HG03460 (cell line): ENCODE results near the gene MYEOV.

ENCODE experiments used
- ATAC-seq: cut with Tn5 transposase; IDR thresholded peaks from one replicate; pipeline ENCODE4 v1.9.1; 2021; ENCODE audit not compliant: unreplicated experiment

The MYEOV gene

GRCh38 chr11:69301081-69301454, 7.1 kb downstream of the MYEOV start:
- no peak for ATAC-seq

DNA sequence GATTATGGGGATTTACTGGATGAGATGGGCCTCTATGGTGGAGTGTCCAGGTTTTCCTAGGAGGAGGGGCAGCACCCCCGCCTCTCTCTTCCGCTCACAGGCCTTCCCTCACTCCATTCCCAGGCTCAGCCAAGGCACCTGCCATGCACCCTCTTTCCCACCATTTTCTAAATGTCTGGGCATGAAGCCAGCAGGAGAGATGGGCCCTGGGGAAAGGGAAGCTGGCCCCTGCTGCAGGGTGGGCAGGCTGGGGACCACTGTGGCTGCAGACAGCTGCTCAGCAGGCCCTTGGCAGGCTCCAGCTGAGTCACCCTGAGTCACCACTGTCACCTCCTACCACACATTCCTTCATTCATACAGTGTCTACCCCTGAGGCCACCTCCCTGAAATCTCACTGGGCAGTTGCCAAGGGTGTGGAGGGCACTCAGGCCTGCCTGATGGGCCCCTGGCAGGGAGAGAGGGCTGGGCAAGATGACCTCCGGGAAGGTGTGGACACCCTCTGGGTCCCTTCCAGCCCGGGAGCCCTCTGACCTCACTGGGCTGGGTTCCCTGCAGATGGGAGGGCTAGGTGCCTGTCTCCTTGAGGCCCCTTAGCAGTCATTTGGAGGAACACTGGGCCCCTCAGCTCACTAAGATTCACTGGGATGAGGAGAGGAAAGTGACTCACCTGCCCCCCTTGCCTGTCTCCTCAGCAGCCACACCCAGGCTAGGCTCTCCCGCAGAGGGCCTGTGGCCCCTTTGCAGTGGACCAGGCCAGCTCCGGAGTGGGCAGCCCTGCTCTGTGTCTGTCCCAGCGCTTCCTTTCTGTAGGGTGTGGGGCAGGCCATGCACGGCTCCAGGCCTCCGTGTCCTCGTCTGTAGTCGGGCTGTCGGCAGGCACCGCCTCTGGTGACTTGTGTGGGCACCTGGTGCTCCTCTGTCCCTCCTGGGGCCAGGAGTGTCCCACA, 7.8 kb downstream of the MYEOV start:
- no peak for ATAC-seq

GRCh38 chr11:69302447-69303020, 8.6 kb downstream of the MYEOV start:
- no peak for ATAC-seq

GRCh38 chr11:69303427-69303826, 9.5 kb downstream of the MYEOV start:
- no peak for ATAC-seq

GRCh38 chr11:69304258-69304657, 10.3 kb downstream of the MYEOV start:
- no peak for ATAC-seq

GRCh38 chr11:69304686-69305085, 10.7 kb downstream of the MYEOV start:
- no peak for ATAC-seq

- no peak for ATAC-seq
Measured at GRCh38 chr11:69305885-69306540, 12.1 kb downstream of the MYEOV start.

GRCh38 chr11:69306821-69307220, 12.9 kb downstream of the MYEOV start:
- no peak for ATAC-seq

DNA sequence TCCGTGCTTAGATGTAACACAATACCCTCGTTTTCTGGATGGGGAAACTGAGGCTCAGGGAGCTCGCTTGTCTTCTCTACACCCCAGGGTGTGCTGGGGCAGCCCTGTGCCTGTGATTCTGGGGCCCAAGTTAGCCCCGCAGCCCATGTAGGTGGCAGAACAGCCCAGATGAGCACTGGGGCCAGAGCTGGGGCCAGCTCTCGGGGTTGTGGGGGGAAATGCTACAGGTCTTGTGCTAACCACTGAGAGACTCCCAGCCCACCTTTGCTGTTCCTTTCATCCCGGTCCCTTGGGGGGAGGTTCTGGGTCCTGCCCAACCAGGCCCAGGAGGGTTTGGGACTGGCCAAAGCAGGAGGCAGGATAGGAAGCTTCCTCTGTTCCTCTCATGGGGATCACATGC, 13.5 kb downstream of the MYEOV start:
- ATAC-seq, result no peak

DNA sequence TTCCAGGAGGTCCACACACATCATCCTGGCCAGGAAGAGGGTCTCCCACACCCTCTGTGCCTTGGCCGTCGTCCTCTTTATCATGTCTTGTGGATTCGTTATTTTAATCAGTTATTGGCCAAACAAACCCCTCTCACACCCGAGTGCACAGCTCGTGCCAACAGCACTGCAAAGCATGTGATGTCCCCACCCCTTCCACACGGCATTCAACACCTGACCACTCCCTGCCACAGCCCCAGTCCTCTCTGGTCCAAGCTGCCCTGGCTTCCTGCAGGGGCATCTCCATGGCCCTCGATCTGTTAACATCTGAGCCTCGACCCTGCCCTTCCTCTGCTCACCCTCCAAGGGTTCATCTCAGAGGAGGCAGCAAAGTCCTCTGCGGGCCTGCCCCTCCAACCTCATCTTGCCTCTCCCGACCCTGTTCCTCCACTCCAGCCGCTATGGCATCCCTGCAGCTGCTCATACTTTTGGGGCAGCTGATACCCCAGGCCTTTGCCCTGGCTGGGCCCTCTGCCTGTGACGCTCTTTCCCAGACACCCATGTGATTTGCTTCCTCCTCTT, 14.0 kb downstream of the MYEOV start:
- ATAC-seq, result no peak

DNA sequence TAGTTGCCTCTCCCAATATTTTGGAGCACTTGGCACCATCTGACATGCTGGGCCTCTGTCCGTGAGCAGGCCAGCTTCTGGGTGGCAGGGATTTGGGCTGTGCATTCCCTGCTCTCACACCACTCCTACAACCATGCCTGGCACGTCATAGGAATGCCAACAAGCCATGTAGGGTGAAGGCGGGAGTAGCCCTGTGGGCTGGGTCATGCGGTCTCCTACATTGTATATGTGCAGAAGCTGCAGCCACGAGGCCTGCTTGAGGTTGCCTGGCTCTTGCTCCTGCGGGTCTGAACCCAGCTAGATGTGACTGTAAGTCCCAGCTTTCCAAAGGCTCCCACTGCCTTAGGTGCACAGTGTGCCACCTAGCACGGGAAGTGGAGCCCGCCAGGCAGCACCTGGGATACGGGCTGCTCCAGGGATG, 14.5 kb downstream of the MYEOV start:
- no peak for ATAC-seq

DNA sequence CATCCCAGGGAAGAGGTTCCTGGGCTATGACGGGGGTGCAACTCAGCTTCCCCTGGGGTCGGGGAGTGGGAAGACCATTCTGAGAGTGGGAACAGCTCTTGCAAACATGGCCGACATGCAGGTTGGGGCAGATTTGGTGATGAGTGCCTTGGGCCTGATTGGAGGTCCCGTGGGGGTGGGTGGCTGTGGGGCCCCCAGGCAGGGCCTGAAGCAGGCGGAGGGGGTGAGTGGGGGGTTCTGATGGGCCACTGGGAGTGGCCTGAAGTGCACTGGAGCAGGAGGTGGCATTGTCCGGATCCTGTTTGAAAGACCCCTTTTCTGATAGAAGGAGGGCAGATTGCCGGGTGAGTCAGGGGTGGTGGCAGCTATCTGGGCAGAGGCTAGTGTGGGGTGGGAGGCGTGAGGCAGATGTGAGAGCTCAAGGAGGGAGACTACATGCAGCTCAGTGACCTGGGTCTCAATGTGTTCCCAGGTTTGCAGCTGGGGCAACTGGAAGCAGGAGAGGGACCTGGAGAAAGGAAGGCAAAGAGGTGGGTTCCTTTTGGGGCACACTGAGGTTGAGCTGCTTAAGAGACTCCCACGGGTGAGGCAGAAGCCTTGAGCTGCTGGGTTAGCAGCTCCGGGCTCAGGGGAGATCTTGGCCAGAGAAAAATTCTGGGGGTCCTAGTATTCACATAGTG, 15.1 kb downstream of the MYEOV start:
- ATAC-seq, result no peak

- no peak for ATAC-seq
Measured at GRCh38 chr11:69309631-69310280, 15.8 kb downstream of the MYEOV start.

GRCh38 chr11:69310351-69310750, 16.4 kb downstream of the MYEOV start:
- ATAC-seq, result no peak

- no peak for ATAC-seq
Measured at GRCh38 chr11:69310934-69311766, 17.2 kb downstream of the MYEOV start.

- no peak for ATAC-seq
Measured at GRCh38 chr11:69311767-69312385, 17.9 kb downstream of the MYEOV start.

DNA sequence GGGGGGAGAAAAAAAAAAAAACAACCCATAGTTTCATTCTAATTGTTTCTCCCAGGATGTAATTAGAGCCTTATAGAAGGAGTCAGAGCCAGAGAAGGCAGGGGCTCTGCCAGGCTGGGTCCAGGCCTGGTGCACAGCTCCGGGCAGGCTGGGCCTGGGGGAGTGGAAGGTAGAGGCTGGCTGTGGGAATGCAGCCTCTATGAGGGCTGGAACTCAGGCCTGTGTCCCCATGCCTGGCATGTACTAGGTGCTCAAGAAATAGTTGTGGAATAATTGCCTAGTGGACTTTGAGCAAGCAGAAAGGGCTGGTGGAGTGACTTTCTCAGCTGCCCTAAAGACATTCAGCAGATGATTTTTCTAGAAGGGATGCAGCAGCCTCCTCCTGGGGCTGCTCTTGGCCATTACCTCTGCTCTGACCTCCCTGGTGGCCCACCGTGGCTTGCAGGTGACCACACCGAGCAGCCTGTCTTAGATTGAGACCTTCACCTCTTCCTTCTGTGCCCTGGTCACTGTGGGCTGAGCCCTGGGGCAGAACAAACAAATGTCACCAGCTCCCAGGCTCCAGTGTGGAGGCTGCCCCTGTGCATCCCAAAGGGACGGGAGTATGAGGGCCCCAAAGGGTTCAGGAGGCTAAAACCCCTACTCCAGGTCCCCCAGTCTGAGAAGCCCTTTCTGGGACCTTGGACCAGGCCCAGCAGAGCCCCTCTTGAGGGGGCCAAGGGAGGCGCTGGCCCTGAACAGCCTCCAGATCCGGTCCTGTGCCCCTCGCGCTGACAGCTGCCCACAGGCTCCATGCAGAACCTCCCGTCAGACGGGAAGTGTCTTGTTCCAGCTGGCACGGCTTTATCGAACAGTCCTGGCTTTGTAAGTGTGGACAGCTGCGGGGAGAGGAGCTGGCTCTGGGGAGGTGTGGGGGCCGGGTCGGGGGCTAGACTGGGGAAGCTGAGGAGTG, 18.8 kb downstream of the MYEOV start:
- ATAC-seq, result no peak

DNA sequence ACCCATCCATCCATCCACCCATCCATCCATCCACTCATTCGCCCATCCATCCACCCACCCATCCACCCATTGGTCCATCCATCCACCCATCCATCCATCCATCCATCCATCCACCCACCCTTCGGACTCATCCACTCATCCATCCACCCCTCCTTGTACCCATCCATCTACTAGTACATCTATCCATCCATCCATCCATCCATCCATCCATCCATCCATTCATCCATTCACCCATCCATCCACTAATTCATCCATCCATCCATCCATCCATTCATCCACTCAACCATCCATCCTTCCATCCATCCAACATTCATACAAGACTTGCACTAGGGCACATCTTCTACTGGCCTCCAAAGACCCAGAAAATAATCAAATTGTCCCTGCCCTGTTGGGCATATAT, 20.0 kb downstream of the MYEOV start:
- no peak for ATAC-seq
